HepG2 (cell line): ENCODE measurements around the gene METTL13. TPM values are rescaled to one million over a fixed set of nuclear protein-coding genes. Genes with fewer than 3 reads are reported as not detected.

ENCODE experiments used
- AGO1 ChIP-seq: fragments of 200-400 bp; formaldehyde crosslinking; IDR thresholded peaks from 2 replicates; pipeline ENCODE4 v1.6.1; 2017; ENCODE audit warnings: mild to moderate bottlenecking, low read depth, low read length, moderate library complexity; ENCODE audit not compliant: poor library complexity, severe bottlenecking
- AKAP8 ChIP-seq: sonication (generic); formaldehyde crosslinking; IDR thresholded peaks from 2 replicates; pipeline ENCODE4 v1.5.1; 2020; ENCODE audit warnings: mild to moderate bottlenecking, missing genetic modification reagents
- ATF2 ChIP-seq: sonication (generic); formaldehyde crosslinking; IDR thresholded peaks from 2 replicates; pipeline ENCODE4 v1.4.0; 2020; ENCODE audit warnings: missing genetic modification reagents
- ETV6 ChIP-seq: sonication (generic); formaldehyde crosslinking; conservative IDR thresholded peaks from 2 replicates; pipeline ENCODE4 v1.4.0; 2020; ENCODE audit warnings: missing genetic modification reagents
- HMGXB4 ChIP-seq, 2 experiments: sonication (generic) in 1 of 2; formaldehyde crosslinking in 1 of 2; IDR thresholded peaks; 2 replicates each; pipeline versions ENCODE4 v1.4.0 to v1.6.1; 2018 to 2020; ENCODE audit warnings: missing genetic modification reagents in 2 of 2, borderline replicate concordance in 1 of 2, low read depth in 1 of 2, mild to moderate bottlenecking in 1 of 2, missing biosample characterization in 1 of 2
- HOXD1 ChIP-seq: sonication (generic); formaldehyde crosslinking; IDR thresholded peaks from 2 replicates; pipeline ENCODE4 v1.5.0; 2020; ENCODE audit warnings: missing genetic modification reagents
- KDM5B ChIP-seq: sonication (generic); formaldehyde crosslinking; IDR thresholded peaks from 2 replicates; pipeline ENCODE4 v1.4.0; 2020; ENCODE audit warnings: missing genetic modification reagents, mild to moderate bottlenecking, borderline replicate concordance
- MAF1 ChIP-seq: sonication (generic); formaldehyde crosslinking; IDR thresholded peaks from 2 replicates; pipeline ENCODE4 v1.5.0; 2020; ENCODE audit warnings: missing genetic modification reagents, borderline replicate concordance
- PHF8 ChIP-seq: sonication (generic); formaldehyde crosslinking; IDR thresholded peaks from 2 replicates; pipeline ENCODE4 v1.5.0; 2020; ENCODE audit warnings: missing genetic modification reagents
- POGK ChIP-seq: sonication (generic); formaldehyde crosslinking; conservative IDR thresholded peaks from 2 replicates; pipeline ENCODE4 v1.8.0; 2022; ENCODE audit warnings: mild to moderate bottlenecking, moderate library complexity, missing genetic modification reagents
- PRDM15 ChIP-seq: sonication (generic); formaldehyde crosslinking; IDR thresholded peaks from 2 replicates; pipeline ENCODE4 v1.4.0; 2020; ENCODE audit warnings: missing genetic modification reagents
- SMC3 ChIP-seq: IDR thresholded peaks from 2 replicates; pipeline ENCODE4 v1.6.1; 2011; ENCODE audit warnings: low read length, improper control_type of control experiment
- TBP ChIP-seq: sonication (generic); formaldehyde crosslinking; IDR thresholded peaks from 2 replicates; pipeline ENCODE4 v1.5.0; 2020; ENCODE audit warnings: missing genetic modification reagents
- ZBTB49 ChIP-seq: sonication (generic); formaldehyde crosslinking; IDR thresholded peaks from 2 replicates; pipeline ENCODE4 v1.4.0; 2020; ENCODE audit warnings: missing genetic modification reagents, borderline replicate concordance
- ZNF333 ChIP-seq: sonication (generic); formaldehyde crosslinking; IDR thresholded peaks from 2 replicates; pipeline ENCODE4 v1.4.0; 2020; ENCODE audit warnings: mild to moderate bottlenecking, missing genetic modification reagents, borderline replicate concordance
- ZNF33B ChIP-seq: sonication (generic); formaldehyde crosslinking; IDR thresholded peaks from 2 replicates; pipeline ENCODE4 v1.5.1; 2020; ENCODE audit warnings: mild to moderate bottlenecking, missing genetic modification reagents
- ZNF713 ChIP-seq: sonication (generic); formaldehyde crosslinking; IDR thresholded peaks from 2 replicates; pipeline ENCODE4 v1.4.0; 2020; ENCODE audit warnings: mild to moderate bottlenecking, missing genetic modification reagents
- polyA plus RNA-seq, 8 experiments: library from polyadenylated mRNA; depleted of rRNA in 3 of 8; stranded (reverse) in 7 of 8; unstranded in 1 of 8; fragments of >200 nt; fragmentation: Illumina TruSeq in 4 of 8; extraction: Trizol in 4 of 8; gene quantifications; 2 replicates each; pipeline versions ENCODE4 v1.2.1 to v1.2.3, GENCODE V29; 2011 to 2016; ENCODE audit warnings: low read depth in 4 of 8, missing spikeins in 1 of 8, mixed read lengths in 1 of 8; ENCODE audit not compliant: insufficient read depth in 1 of 8
- total RNA-seq, 5 experiments: library from RNA; depleted of rRNA; stranded (reverse); fragments of >200 nt; fragmentation: Illumina TruSeq; extraction: Trizol; gene quantifications; 2 replicates each; pipeline ENCODE4 v1.2.3, GENCODE V29; 2016; ENCODE audit warnings: low read depth in 1 of 5

Gene METTL13
- total and polyA plus RNA-seq, 2 of the 13 experiments (the other 11 are each of a cell fraction or from before 2014, with no cell fraction given) = 18.6 to 22.8 TPM

GRCh38 chr1:171741872-171742576 is 39.4 kb upstream of the METTL13 start, which contains the start of gene VAMP4 (continued):
- TF ChIP-seq HOXD1 (CRISPR knock-in tag) = peak; percentile 84; the same call in 1 of the 2 replicates
- TF ChIP-seq ETV6 (CRISPR knock-in tag) = peak; percentile 27; the same call in 1 of the 2 replicates
- no peak for TF ChIP-seq ZNF713
- no peak for TF ChIP-seq ZNF333 (CRISPR knock-in tag)
- TF ChIP-seq ZNF33B (CRISPR knock-in tag) = 0 out of 2 replicates have a peak, but pooled peaks have one; percentile 83
- TF ChIP-seq AKAP8 (CRISPR knock-in tag) = no peak
- TF ChIP-seq HMGXB4 (CRISPR knock-in tag; IDR thresholded peaks at IDR 0.05; ENCODE audit: borderline replicate concordance in 1 of 2, low read depth in 1 of 2) = peak; percentile 78 to 95
- no peak for TF ChIP-seq TBP
- TF ChIP-seq AGO1 = peak; percentile 51
- TF ChIP-seq POGK (CRISPR knock-in tag) = no peak; the same call in none of the 2 replicates
- peak; percentile 64; the same call in 1 of the 2 replicates for TF ChIP-seq ATF2
- TF ChIP-seq PRDM15 (CRISPR knock-in tag) = no peak
- TF ChIP-seq SMC3 = no peak
- TF ChIP-seq ZBTB49 = no peak
- TF ChIP-seq PHF8 (CRISPR knock-in tag) = peak; percentile 95
- TF ChIP-seq MAF1 (CRISPR knock-in tag) = peak; percentile 77; the same call in 1 of the 2 replicates
- TF ChIP-seq KDM5B = peak; percentile 56; the same call in 1 of the 2 replicates
